Putamen (tissue), 1 donor: ENCODE measurements around the gene RPTOR.
A peak's percentile ranks its signal among the peaks of the same experiment; 100 is the strongest.
"Not testable (repeated sequence)": the region's sequence is repeated elsewhere in the genome, so short reads cannot be mapped to it uniquely, and the experiment has no call there.

Experiments
- DNase-seq: peaks from one replicate; pipeline ENCODE4 v3.0.0-alpha.2; 2016; ENCODE audit warnings: low spot score

The RPTOR gene

DNA sequence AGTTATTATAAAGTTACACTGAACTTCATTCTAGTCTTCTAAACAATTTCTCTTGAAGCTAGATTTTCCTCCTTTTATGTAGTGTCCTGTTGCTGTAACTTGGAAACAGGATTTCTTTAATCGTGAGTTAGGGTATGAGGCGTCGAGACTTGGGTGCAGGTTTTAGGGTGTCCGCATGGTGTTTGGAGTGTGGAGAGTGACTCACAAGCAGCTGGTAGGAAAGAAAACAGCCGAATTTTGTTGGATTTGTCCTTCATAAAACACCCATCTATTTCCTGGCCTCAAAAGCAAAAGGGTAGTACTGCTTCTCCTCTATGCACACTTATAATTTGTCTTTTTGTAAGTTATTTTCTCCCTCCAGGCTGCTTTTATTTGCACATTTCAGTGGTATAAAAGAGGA is 1.6 kb downstream of the RPTOR start:
- DNase-seq, result no peak

DNA sequence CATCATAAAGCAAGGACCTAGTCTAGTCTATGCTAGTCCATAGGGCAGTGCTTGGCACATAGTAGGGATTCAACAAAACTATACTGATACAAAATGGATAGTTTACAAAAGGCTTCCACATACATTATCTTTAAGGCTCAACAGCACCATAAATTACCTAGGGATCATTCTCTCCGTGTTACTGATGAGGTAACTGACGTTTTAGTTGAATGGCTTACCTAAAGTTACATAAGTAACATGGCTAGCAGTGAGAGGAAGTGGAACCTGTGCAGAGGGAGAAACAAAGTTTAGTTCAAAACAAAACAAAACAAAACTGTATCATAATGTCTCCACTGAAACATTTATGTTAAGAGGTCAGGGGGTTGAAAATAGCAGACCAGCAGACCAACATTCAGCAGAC is 7.9 kb downstream of the RPTOR start:
- DNase-seq, result no peak

DNA sequence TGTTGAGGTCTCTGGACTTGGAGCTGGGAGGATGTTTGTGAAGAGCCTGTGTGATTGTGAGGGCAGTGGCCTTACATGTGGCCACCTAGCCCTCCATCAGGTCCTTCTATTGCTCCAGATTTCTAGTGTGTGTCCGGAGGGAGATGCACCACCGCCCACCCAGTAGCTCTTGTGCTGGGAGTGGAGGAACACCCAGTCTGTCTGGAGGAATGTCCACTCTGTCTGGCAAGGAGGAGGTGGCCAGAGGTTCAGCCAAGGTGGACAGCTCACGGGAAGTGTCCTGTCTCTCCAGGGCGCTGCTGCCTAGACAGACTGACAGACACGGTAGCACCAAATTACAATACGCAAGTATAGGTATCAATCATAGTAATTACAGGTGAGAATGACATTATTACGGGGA is 10.6 kb downstream of the RPTOR start:
- DNase-seq, result no peak

DNA sequence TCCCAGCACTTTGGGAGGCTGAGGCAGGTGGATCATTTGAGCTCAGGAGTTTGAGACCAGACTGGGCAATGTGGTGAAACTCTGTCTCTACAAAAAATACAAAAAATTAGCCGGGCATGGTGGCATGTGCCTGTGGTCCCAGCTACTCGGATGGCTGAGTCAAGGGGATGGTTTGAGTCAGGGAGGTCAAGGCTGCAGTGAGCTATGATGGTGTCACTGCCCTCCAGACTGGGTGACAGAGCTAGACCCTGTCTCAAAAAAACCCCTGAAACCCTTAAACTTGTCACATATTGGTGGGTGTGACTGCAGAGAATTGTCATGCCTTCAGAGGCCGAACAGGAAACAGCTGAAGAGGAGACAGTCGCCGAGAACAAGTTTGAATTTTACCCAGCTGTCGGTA is 13.4 kb downstream of the RPTOR start:
- no peak for DNase-seq

DNA sequence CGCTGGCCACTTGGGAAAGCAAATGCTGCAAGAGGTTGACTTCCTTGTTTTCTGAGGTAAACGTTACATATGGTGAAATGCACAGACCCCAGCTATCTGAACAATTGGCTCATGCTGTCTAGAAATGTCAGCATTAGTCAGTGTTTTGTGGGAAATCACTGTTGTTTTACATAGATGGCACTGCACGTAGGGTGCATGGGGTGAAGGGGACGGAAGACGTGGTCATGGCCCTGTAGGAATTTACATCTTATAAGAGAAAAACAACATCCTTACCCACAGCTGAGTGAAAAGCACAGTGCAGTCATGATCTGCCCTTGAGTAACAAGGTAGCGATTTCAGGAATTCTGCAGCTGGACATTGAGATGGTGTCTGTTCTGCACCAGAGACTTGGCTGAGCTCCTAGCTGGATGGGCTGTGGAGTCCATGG is 15.2 kb downstream of the RPTOR start:
- DNase-seq, result no peak

DNA sequence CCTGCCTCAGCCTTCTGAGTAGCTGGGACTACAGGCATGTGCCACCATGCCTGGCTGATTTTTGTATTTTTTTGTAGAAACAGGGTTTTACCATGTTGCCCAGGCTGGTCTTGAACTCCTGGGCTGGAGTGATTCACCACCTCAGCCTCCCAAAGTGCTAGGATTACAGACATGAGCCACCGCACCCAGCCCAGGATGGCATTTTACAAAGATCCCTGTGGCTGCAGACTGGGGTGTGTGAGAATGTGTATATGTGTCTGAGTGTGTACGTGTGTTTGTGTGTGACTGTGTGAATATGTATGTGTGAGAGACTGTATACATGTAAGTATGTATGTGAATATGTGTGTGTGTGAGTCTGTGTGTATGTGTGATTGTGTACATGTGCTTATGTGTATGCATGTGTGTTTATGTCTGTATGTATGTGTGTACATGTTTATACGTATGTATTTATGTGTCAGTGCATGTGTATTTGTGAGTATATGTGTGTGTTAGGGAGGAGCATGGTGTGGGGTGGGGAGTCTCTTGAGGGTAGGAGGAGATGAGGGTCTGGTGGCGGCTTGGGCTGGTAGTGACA is 17.0 kb downstream of the RPTOR start:
- DNase-seq, result no peak

DNA sequence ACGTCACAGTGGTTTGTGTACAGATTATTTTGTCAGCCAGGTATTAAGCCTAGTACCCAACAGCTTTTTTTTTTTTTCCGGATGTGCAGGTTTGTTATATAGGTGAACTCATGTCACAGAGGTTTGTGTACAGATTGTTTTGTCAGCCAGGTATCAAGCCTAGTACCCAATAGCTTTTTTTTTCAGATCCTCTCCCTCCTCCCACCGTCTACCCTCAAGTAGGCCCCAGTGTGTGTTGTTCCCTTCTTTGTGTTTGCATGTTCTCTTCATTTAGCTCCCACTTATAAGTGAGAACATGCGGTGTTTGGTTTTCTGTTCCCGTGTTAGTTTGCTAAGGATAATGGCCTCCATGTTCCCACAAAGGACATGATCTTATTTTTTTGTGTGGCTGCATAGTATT is 19.9 kb downstream of the RPTOR start:
- DNase-seq, result no peak

DNA sequence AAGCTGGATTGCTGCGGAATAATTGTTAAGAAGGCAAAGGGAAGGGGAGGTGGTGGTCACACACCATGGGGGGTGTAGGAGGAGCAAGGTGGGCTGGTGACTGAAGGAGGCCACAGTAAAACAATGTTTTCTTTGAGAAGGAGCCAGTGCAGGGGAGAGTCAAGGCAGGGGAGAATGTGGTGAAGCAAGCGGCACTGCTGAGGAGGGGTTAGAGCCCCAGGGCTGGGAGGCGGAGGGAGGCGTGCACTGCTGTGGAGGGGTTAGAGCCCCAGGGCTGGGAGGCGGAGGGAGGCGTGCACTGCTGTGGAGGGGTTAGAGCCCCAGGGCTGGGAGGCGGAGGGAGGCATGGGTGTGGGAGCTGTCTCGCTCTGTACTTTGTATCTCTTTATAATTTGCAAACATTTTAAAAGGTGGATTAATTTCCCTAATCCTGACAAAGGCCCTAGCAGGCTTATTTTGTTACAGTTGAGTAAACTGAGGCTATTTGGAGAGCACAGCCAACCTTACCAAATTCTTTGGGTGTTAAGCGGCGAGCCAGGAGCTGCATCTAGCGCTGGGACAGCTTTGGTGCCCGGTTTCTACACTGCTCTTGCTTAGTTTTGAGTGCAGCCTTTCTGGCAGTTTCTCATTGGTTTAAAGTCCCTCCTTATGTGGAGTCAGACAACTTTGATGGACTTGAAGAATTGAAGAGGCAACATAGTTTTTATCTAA is 20.9 kb downstream of the RPTOR start:
- DNase-seq, result no peak

DNA sequence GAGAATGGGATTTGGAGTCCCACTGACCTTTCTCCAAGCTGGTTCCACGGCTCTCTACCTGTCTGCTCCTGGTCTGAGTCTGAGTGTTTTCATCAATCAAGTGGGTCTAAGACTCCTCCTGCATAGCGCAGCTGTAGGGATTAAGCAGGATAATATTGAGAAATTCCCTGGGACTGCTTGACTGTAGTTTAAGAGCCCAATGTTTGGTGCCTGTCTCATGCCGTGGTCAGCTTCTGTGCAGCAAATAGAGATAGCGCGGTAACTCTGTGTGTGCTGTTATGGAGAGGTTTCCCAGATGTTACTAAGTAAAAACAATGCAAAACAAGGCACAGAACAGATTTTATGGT is 21.4 kb downstream of the RPTOR start:
- DNase-seq, result no peak

DNA sequence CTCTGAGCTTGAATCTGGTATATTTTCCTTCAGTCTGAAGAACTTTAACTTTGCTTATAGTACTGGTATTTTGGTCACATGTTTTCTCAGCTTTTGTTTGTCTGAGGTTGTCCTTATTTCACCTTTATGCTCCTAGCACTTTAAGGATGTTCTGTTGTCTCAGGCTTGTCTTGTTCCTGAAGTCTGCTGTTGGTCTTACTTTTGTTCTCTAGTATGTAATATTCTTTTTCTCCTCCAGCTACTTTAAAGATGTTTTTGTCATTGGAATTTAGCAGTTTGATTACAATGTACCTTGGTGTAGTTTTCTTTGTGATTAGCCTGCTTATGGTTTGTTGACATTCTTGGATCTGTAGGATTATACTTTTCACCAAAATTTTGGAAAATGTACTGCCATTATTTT is 23.6 kb downstream of the RPTOR start:
- DNase-seq, result no peak

DNA sequence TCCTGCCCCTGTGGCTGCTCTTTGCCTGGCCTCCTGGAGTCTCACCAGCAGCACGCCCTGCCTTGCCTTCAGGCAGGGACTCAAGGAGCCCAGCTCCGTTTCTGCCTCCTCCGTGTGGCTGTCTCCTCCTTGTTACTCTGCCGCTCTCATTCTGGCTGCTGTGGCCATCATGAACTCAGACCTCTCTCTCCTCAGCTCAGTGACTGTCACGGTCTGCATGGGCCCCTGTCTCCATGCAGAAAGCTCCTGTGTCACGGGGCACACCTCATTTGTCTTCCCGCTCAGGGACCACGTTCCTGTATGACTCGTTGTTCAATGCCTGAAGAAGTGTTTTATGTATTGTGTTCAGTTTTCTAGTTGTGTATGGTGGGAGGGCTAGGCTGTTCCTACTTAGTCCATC is 25.3 kb downstream of the RPTOR start:
- DNase-seq, result no peak

DNA sequence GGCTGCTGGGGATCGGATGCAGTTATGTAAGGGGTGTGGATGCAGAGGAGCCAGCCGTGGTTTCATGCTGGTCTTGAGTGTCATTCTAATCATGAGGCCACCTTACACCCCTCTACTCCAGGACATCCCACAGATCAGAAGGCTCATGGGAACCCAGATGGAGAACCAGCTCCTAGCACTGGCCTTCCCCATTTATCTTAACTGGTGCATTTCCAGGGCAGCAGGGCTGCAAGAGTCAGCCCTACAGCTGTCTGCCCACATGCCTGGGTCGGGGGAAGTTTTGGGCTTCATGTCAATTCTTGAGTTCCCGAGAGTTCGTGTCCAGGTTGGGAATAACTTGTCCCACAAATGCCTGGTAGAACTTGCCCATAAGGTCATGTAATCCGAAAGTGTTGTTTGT is 29.1 kb downstream of the RPTOR start:
- DNase-seq, result no peak

DNA sequence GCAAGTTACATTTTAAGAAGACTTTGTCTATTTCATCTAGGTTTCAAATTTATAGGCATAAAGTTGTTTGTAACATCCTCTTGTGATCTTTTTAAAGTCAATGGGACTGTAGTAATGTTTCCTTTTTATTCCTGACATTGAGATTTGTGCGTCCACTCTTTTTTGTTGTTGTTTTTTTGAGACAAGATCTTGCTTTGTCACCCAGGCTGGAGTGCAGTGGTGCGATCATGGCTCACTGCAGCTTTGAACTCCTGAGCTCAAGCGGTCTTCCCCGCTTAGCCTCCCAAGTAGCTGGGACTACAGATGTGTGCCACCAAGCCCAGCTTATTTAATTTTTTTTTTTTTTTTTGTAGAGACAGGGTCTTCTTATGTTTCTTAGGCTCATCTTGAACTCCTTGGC is 29.9 kb downstream of the RPTOR start:
- DNase-seq, result no peak

DNA sequence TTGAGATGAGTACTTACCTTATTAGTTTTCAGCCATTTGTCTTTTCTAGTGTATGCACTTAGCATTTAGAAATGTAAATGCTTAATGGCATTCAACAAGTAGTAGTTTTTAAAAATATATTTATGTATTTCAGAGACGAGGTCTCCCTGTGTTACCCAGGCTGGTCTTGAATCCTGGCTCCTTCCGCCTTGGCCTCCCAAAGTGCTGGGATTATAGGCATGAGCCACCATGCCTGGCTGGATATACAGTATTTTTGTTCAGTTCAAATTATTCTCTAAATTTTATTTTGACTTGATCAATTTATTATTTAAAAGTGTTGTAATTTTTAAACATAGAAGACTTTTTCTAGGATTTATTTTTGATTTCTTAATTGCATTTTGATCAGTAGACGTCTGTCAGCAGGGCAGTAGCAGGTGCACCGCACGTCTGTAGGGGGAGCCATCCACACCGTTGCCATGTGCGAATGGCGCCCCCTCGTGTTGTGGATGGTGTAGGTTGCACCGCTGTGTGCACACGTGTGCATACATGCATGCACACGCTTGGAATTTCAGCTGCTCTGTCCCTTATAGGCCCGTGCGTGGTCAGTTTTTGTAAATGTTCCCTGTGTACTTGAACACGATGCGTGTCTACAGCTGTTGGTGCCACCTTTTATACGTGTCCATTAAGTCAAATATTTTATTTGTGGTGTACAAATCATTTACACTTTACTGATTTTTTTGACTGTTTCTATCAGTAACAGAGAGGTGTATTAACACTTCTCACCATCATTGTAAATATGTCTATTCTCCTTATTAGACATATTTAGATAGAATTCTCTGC is 30.6 kb downstream of the RPTOR start:
- DNase-seq, result peak; percentile 19

DNA sequence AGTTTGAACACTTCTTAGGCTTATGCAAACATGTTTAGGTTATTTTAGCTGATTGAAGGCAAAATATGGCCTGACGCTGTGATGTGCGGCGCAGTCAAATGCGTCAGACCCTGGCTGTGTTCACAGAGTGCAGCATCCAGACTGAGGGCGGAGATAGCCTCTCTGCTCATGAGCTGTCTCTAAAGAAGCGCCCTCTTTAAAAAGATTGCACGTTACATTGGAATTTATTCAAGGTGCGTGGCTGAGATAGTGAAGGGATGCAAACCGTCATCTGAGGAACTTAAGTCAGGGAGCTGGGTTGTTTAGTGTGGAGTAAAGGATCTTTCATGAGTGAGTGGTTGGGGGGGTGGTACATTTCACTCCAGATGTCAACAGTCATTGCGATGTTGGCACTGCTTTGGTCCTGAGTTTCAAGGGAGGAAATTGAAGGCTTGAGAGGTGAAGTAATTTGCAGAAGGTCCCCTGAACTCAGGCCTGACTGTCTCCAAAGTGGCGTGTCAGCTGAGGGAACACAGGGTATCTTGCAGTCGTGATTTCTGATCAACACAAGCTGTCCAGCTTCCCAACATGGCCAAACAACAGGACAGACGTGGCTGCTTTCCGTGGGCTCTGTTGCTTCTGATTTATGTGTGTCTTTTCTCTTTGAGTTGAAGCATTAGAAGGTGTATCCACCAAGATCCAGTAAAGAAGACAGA is 33.4 kb downstream of the RPTOR start:
- no peak for DNase-seq

DNA sequence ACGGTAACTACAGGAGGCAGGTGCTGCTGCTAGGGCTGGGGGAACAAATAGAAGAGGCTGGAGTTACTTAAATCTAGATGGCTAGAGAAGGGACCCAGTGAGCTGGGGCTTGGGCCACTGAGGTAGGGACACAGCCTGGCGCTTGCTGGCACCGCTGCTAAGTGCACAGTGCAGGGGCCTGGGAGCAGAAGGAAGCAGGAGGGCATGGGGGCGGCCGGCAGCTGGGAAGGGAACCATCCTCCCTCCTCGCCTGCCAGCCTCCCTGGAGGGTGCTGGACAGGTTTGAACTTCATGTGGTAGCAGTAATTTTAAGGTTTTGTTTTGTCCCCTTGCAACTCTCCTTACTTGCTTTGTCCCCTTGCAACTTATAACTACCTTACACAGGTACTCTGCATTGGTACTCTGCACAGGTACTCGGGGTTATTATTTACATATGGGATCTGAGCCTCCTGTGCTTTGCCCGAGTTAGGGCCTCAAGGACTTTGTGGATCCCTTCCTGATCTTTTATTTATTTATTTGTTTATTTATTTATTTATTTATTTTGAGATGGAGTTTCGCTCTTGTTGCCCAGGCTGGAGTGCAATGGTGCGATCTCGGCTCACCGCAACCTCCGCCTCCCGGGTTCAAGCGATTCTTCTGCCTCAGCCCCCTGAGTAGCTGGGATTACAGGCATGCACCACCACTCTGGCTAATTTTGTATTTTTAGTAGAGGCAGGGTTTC is 34.2 kb downstream of the RPTOR start:
- DNase-seq, result not testable (repeated sequence)

DNA sequence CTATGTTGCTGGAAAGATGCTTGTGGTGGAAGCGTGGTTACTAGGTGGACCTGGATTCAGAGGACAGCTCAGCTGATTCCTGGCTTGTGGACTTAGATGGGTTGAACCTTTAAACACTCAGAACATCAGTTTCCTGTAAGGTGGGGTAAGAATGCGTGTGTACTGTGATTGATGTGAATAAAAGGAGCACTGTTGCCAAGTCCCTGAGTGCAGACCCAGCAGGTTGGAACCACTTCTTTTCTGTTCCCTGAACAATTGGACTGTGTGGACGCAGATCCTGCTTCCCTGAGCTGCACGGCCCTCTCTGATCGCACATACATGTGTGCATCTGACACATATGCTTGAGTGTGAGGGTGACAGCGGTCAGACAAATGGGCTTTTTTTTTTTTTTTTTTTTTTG is 37.5 kb downstream of the RPTOR start:
- DNase-seq, result no peak

DNA sequence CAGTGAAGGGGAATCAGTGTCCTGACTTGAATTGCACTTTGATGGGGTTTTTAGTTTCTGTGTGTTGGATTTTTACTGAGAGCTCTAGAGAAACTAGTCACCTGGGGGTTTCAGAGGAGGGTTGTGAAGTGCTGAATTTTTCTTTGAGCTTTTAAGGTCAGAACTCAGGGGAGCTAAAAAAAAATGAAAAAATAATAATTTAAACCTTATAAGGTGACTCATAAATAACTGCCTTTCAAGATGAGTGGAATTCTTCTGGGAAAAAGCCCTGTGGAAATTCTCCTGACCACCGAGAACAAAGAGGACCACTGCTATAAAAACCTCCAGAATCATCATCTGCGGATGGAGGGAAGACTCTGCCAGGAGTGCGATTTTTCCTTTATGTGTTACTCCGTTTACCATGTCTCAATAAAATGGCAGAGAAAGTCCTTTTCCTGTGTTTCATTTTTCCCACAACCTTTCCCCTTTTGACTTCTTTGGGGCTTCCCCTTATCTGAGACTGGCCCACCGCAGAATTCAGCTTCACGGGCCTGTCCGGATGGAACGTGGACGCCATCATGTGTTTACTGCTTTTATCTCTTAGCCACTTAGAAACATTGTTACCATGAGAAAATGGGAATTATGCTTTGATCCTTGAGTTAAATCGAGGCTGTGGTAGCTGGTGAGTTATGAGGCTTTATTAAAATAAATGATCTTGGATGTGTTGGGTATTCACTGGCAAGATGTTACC is 39.7 kb downstream of the RPTOR start:
- DNase-seq, result no peak

DNA sequence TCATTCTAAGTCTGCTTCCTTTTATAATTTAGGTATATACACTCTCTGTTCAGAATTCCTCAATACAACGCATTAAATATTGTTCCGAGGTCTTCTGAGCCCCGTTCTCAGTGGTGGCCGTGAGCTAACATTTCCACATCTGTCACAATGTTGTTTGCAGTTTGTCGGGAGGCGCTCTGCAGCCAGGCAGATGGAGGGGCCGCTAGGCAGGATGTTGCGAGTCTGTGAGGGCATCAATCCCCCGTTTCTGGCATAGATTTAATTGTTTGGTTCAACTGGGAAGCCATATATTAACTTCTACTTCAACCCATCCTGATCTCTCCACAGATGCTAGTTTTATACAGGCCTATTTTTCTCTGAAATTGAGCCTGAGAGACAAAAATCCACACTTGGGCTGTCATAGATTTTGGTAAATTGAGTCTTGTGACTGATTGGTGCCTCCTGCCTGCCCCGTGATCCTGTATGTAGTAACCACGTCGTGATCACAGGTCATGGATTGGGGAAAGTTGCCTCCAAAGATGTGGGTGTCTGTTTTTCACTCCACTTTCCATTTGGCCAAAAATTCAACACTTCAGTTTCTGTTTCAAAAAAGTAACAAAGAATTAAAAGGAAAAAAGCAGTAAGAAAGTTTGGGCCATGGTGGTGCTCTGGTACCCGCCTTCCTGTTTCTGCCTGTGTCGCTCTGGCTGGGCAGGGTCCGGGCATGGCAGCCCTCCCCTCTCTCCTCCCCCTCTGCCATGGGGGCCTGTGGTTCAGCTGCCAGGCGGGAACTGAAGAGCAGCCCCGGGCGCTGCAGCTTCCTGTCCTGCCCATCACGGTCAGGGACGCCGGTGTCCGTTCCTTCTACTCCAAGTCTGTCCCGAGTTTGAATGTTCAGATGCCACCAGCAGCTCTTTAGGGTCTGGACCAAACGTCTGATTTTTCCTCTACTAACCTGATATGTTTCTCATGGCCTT is 41.5 kb downstream of the RPTOR start:
- no peak for DNase-seq

DNA sequence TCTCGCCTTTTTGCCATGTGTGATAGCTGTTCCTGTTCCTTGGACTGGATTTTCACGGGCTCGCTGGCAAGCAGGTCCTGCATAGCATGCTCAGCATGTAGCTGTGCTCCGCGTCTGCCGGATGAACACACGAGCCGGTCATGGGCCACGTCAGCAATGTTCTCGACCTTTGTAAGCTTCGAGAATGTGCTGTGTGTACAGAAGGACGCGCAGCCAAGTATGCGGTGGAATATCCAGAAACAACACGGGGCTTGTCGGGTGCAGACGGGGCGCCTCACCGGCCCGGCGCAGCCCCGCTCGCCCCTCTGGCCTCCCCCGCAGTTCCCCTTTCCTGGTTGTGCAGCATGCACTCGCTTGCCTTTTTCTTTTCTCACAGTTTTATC is 42.2 kb downstream of the RPTOR start:
- DNase-seq, result no peak
